Measurements from ENCODE around the gene MFAP2.
A peak's percentile ranks its signal among the peaks of the same experiment; 100 is the strongest.
"Not testable (repeated sequence)": the region's sequence is repeated elsewhere in the genome, so short reads cannot be mapped to it uniquely, and the experiment has no call there.

The MFAP2 gene

GRCh38 chr1:16961297-16962133 lies 18.9 kb downstream of the MFAP2 start:
- H3K36me3 ChIP-seq (ENCODE audit: control insufficient read depth, insufficient read depth, low read length), result peaks cover 3% of the 10 kb centered on the region
- H3K27me3 ChIP-seq (ENCODE audit: control insufficient read depth, insufficient read depth, low read length), result no peaks in the 10 kb centered on the region
- H3K4me1 ChIP-seq (ENCODE audit: control insufficient read depth, insufficient read depth, low read length), result no peaks in the 10 kb centered on the region
- H3K27ac ChIP-seq (ENCODE audit: low read depth, low read length), result no peak overlapping the region
- peak overlapping the region; percentile 51 for H3K4me3 ChIP-seq (ENCODE audit: low read length)
- H3K9ac ChIP-seq (ENCODE audit: low read length), result no peak overlapping the region

GRCh38 chr1:16960560-16961296 lies 19.7 kb downstream of the MFAP2 start:
- Histone ChIP-seq H3K9ac (ENCODE audit: low read length) (no peak overlapping the region), H3K36me3 (ENCODE audit: control insufficient read depth, insufficient read depth, low read length) (peaks cover 3% of the 10 kb centered on the region), H3K27me3 (ENCODE audit: control insufficient read depth, insufficient read depth, low read length) (no peaks in the 10 kb centered on the region), H3K4me1 (ENCODE audit: control insufficient read depth, insufficient read depth, low read length) (no peaks in the 10 kb centered on the region), H3K27ac (ENCODE audit: low read depth, low read length) (no peak overlapping the region), H3K4me3 (ENCODE audit: low read length) (peak overlapping the region; percentile 51)

- Histone ChIP-seq H3K27me3 (ENCODE audit: control insufficient read depth, insufficient read depth, low read length) (no peaks in the 10 kb centered on the region), H3K36me3 (ENCODE audit: control insufficient read depth, insufficient read depth, low read length) (no peaks in the 10 kb centered on the region), H3K27ac (ENCODE audit: low read depth, low read length) (no peak overlapping the region), H3K9ac (ENCODE audit: low read length) (no peak overlapping the region), H3K4me1 (ENCODE audit: control insufficient read depth, insufficient read depth, low read length) (no peaks in the 10 kb centered on the region), H3K4me3 (ENCODE audit: low read length) (no peak overlapping the region)
Observed at GRCh38 chr1:16958475-16958874, 21.9 kb downstream of the MFAP2 start.

GRCh38 chr1:16957731-16958130 lies 22.7 kb downstream of the MFAP2 start:
- no peaks in the 10 kb centered on the region for H3K36me3 ChIP-seq (ENCODE audit: control insufficient read depth, insufficient read depth, low read length)
- H3K9ac ChIP-seq (ENCODE audit: low read length), result no peak overlapping the region
- H3K27me3 ChIP-seq (ENCODE audit: control insufficient read depth, insufficient read depth, low read length), result no peaks in the 10 kb centered on the region
- H3K4me1 ChIP-seq (ENCODE audit: control insufficient read depth, insufficient read depth, low read length), result no peaks in the 10 kb centered on the region
- no peak overlapping the region for H3K4me3 ChIP-seq (ENCODE audit: low read length)
- H3K27ac ChIP-seq (ENCODE audit: low read depth, low read length), result no peak overlapping the region

- H3K36me3 ChIP-seq (ENCODE audit: control insufficient read depth, insufficient read depth, low read length), result no peaks in the 10 kb centered on the region
- no peak overlapping the region for H3K4me3 ChIP-seq (ENCODE audit: low read length)
- H3K27me3 ChIP-seq (ENCODE audit: control insufficient read depth, insufficient read depth, low read length), result no peaks in the 10 kb centered on the region
- H3K27ac ChIP-seq (ENCODE audit: low read depth, low read length), result no peak overlapping the region
- no peaks in the 10 kb centered on the region for H3K4me1 ChIP-seq (ENCODE audit: control insufficient read depth, insufficient read depth, low read length)
- H3K9ac ChIP-seq (ENCODE audit: low read length), result no peak overlapping the region
Observed at GRCh38 chr1:16956775-16957174, 23.6 kb downstream of the MFAP2 start.

- Histone ChIP-seq H3K36me3 (ENCODE audit: control insufficient read depth, insufficient read depth, low read length) (no peaks in the 10 kb centered on the region), H3K27me3 (ENCODE audit: control insufficient read depth, insufficient read depth, low read length) (no peaks in the 10 kb centered on the region), H3K4me1 (ENCODE audit: control insufficient read depth, insufficient read depth, low read length) (no peaks in the 10 kb centered on the region), H3K4me3 (ENCODE audit: low read length) (no peak overlapping the region), H3K9ac (ENCODE audit: low read length) (no peak overlapping the region), H3K27ac (ENCODE audit: low read depth, low read length) (no peak overlapping the region)
Observed at GRCh38 chr1:16955186-16955585, 25.2 kb downstream of the MFAP2 start.

- no peak overlapping the region for H3K9ac ChIP-seq (ENCODE audit: low read length)
- H3K4me3 ChIP-seq (ENCODE audit: low read length), result no peak overlapping the region
- no peaks in the 10 kb centered on the region for H3K27me3 ChIP-seq (ENCODE audit: control insufficient read depth, insufficient read depth, low read length)
- no peak overlapping the region for H3K27ac ChIP-seq (ENCODE audit: low read depth, low read length)
- no peaks in the 10 kb centered on the region for H3K4me1 ChIP-seq (ENCODE audit: control insufficient read depth, insufficient read depth, low read length)
- H3K36me3 ChIP-seq (ENCODE audit: control insufficient read depth, insufficient read depth, low read length), result no peaks in the 10 kb centered on the region
Observed at GRCh38 chr1:16954579-16954978, 25.8 kb downstream of the MFAP2 start.

- H3K36me3 ChIP-seq (ENCODE audit: control insufficient read depth, insufficient read depth, low read length); H3K4me3 ChIP-seq (ENCODE audit: low read length); H3K4me1 ChIP-seq (ENCODE audit: control insufficient read depth, insufficient read depth, low read length); H3K9ac ChIP-seq (ENCODE audit: low read length); H3K27me3 ChIP-seq (ENCODE audit: control insufficient read depth, insufficient read depth, low read length); H3K27ac ChIP-seq (ENCODE audit: low read depth, low read length): not testable (repeated sequence)
Observed at GRCh38 chr1:16952376-16952775, 28.0 kb downstream of the MFAP2 start.

GRCh38 chr1:16949026-16949425 lies 31.4 kb downstream of the MFAP2 start:
- not testable (repeated sequence) for H3K27ac ChIP-seq (ENCODE audit: low read depth, low read length); H3K4me3 ChIP-seq (ENCODE audit: low read length); H3K9ac ChIP-seq (ENCODE audit: low read length); H3K36me3 ChIP-seq (ENCODE audit: control insufficient read depth, insufficient read depth, low read length); H3K4me1 ChIP-seq (ENCODE audit: control insufficient read depth, insufficient read depth, low read length); H3K27me3 ChIP-seq (ENCODE audit: control insufficient read depth, insufficient read depth, low read length)

- H3K9ac ChIP-seq (ENCODE audit: low read length); H3K27ac ChIP-seq (ENCODE audit: low read depth, low read length); H3K4me1 ChIP-seq (ENCODE audit: control insufficient read depth, insufficient read depth, low read length); H3K4me3 ChIP-seq (ENCODE audit: low read length); H3K27me3 ChIP-seq (ENCODE audit: control insufficient read depth, insufficient read depth, low read length); H3K36me3 ChIP-seq (ENCODE audit: control insufficient read depth, insufficient read depth, low read length): not testable (repeated sequence)
Observed at GRCh38 chr1:16948282-16948891, 32.0 kb downstream of the MFAP2 start.

GRCh38 chr1:16946646-16947045 lies 33.8 kb downstream of the MFAP2 start:
- no peak overlapping the region for H3K27ac ChIP-seq (ENCODE audit: low read depth, low read length)
- no peak overlapping the region for H3K4me3 ChIP-seq (ENCODE audit: low read length)
- peaks cover 2% of the 10 kb centered on the region for H3K36me3 ChIP-seq (ENCODE audit: control insufficient read depth, insufficient read depth, low read length)

GRCh38 chr1:16946185-16946584 lies 34.2 kb downstream of the MFAP2 start:
- H3K9ac ChIP-seq (ENCODE audit: low read length); H3K27me3 ChIP-seq (ENCODE audit: control insufficient read depth, insufficient read depth, low read length); H3K27ac ChIP-seq (ENCODE audit: low read depth, low read length); H3K36me3 ChIP-seq (ENCODE audit: control insufficient read depth, insufficient read depth, low read length); H3K4me1 ChIP-seq (ENCODE audit: control insufficient read depth, insufficient read depth, low read length); H3K4me3 ChIP-seq (ENCODE audit: low read length): not testable (repeated sequence)

More at GRCh38 chr1:16946646-16947045, 33.8 kb downstream of the MFAP2 start:
- Histone ChIP-seq H3K9ac (ENCODE audit: low read length) (no peak overlapping the region), H3K27me3 (ENCODE audit: control insufficient read depth, insufficient read depth, low read length) (no peaks in the 10 kb centered on the region), H3K4me1 (ENCODE audit: control insufficient read depth, insufficient read depth, low read length) (no peaks in the 10 kb centered on the region)
